ENCODE measurements around the gene CACNA2D2.
"Not testable (repeated sequence)": the region's sequence is repeated elsewhere in the genome, so short reads cannot be mapped to it uniquely, and the experiment has no call there.

- TF ChIP-seq CTCF (conservative IDR thresholded peaks at IDR 0.05; ENCODE audit: low read length); EZH2phosphoT487 (IDR thresholded peaks at IDR 0.05; ENCODE audit: borderline replicate concordance): not testable (repeated sequence)
Measured at GRCh38 chr3:50512908-50513307, 9.5 kb upstream of the CACNA2D2 start.
